OCI-LY7 (cell line): Measurements from ENCODE around the gene ADH1B. TPM values are rescaled to one million over a fixed set of nuclear protein-coding genes. Genes with fewer than 3 reads are reported as not detected.

Experiments
- BruUV-seq: library from RNA; stranded (reverse); fragments of 400-500 nt; replicated peaks from 2 replicates; lab custom pipeline; 2021; lab: Mats Ljungman, UMichigan
- CTCF ChIA-PET: fragments of 300-600 bp; sonication (Branson Sonifier 250); formaldehyde crosslinking; loops from one replicate; lab custom pipeline; 2022; ENCODE audit warnings: antibody characterized with exemption; ENCODE audit not compliant: unreplicated experiment; lab: Charles Lee
- POLR2A ChIA-PET: fragments of 300-600 bp; sonication (Branson Sonifier 250); formaldehyde crosslinking; loops from one replicate; lab custom pipeline; 2022; ENCODE audit warnings: antibody characterized with exemption; lab: Charles Lee
- DNase-seq: peaks from one replicate; pipeline ENCODE4 v3.0.0-alpha.2; 2015; ENCODE audit warnings: low spot score
- H2AFZ ChIP-seq: fragments of 200-600 bp; sonication (generic), shearing (Covaris generic); 2 replicates; pipeline ENCODE4 v1.6.1; 2014; ENCODE audit warnings: mild to moderate bottlenecking, antibody characterized with exemption, low read length, moderate library complexity
- H3K27ac ChIP-seq: fragments of 200-600 bp; sonication (generic); 2 replicates; pipeline ENCODE4 v1.5.1; 2014; ENCODE audit warnings: mixed run types, low read depth, mild to moderate bottlenecking, moderate library complexity, low read length, inconsistent platforms; ENCODE audit not compliant: poor library complexity, severe bottlenecking
- H3K36me3 ChIP-seq: fragments of 200-600 bp; sonication (generic); 2 replicates; pipeline ENCODE4 v1.6.1; 2014; ENCODE audit warnings: mild to moderate bottlenecking, antibody characterized with exemption, low read length, moderate library complexity, mixed read lengths; ENCODE audit not compliant: insufficient read depth
- H3K4me1 ChIP-seq: fragments of 200-600 bp; sonication (generic); 2 replicates; pipeline ENCODE4 v1.5.1; 2014; ENCODE audit warnings: mild to moderate bottlenecking, low read length; ENCODE audit not compliant: insufficient read depth, poor library complexity, severe bottlenecking
- H3K4me2 ChIP-seq: fragments of 200-600 bp; sonication (generic); 2 replicates; pipeline ENCODE4 v1.6.1; 2014; ENCODE audit warnings: mild to moderate bottlenecking, low read length
- H3K4me3 ChIP-seq: fragments of 200-600 bp; sonication (generic); 2 replicates; pipeline ENCODE4 v1.5.1; 2014; ENCODE audit warnings: mild to moderate bottlenecking, low read depth, low read length; ENCODE audit not compliant: poor library complexity, severe bottlenecking
- H3K79me2 ChIP-seq: fragments of 200-600 bp; sonication (generic); 2 replicates; pipeline ENCODE4 v1.6.1; 2016; ENCODE audit warnings: low read depth, mild to moderate bottlenecking, low read length, moderate library complexity, mixed read lengths; ENCODE audit not compliant: insufficient read depth
- H3K9me2 ChIP-seq: fragments of 200-600 bp; sonication (generic); 2 replicates; pipeline ENCODE4 v1.6.1; 2016; ENCODE audit warnings: mild to moderate bottlenecking, low read length, mixed read lengths; ENCODE audit not compliant: insufficient read depth
- H3K9me3 ChIP-seq: fragments of 200-600 bp; sonication (generic); 2 replicates; pipeline ENCODE4 v1.6.1; 2014; ENCODE audit warnings: mild to moderate bottlenecking, mixed run types, low read length, mixed read lengths
- H4K20me1 ChIP-seq: fragments of 200-600 bp; sonication (generic); 2 replicates; pipeline ENCODE4 v1.6.1; 2014; ENCODE audit warnings: mild to moderate bottlenecking, antibody characterized with exemption, low read length, moderate library complexity, mixed read lengths; ENCODE audit not compliant: insufficient read depth
- EZH2phosphoT487 ChIP-seq: fragments of 200-600 bp; sonication (generic); IDR thresholded peaks from 2 replicates; pipeline ENCODE4 v1.6.1; 2018; ENCODE audit warnings: low read depth, borderline replicate concordance, mild to moderate bottlenecking, mixed run types, antibody characterized with exemption, low read length, moderate library complexity, mixed read lengths
- intact Hi-C: fragments of 100-400 bp; cut with micrococcal nuclease; formaldehyde crosslinking; loops from one replicate; pipeline ENCODE4 v1.10.0; 2022; ENCODE audit not compliant: unreplicated experiment
- total RNA-seq, 2 experiments: library from RNA; depleted of rRNA in 1 of 2; stranded (reverse); fragments of >200 nt in 1 of 2; shearing (Covaris generic) in 1 of 2; gene quantifications; 2 replicates each; pipeline ENCODE4 v1.2.3, GENCODE V29; 2014 to 2022
- TF ChIP-seq, protein P1 (sequence below): fragments of 200-600 bp; sonication (generic); conservative IDR thresholded peaks from 2 replicates; pipeline ENCODE4 v1.5.1; 2014; ENCODE audit warnings: mild to moderate bottlenecking, antibody characterized with exemption, low read length, moderate library complexity, mixed read lengths

ADH1B gene
- total RNA-seq, 2 experiments from 2014 or later = not detected

DNA sequence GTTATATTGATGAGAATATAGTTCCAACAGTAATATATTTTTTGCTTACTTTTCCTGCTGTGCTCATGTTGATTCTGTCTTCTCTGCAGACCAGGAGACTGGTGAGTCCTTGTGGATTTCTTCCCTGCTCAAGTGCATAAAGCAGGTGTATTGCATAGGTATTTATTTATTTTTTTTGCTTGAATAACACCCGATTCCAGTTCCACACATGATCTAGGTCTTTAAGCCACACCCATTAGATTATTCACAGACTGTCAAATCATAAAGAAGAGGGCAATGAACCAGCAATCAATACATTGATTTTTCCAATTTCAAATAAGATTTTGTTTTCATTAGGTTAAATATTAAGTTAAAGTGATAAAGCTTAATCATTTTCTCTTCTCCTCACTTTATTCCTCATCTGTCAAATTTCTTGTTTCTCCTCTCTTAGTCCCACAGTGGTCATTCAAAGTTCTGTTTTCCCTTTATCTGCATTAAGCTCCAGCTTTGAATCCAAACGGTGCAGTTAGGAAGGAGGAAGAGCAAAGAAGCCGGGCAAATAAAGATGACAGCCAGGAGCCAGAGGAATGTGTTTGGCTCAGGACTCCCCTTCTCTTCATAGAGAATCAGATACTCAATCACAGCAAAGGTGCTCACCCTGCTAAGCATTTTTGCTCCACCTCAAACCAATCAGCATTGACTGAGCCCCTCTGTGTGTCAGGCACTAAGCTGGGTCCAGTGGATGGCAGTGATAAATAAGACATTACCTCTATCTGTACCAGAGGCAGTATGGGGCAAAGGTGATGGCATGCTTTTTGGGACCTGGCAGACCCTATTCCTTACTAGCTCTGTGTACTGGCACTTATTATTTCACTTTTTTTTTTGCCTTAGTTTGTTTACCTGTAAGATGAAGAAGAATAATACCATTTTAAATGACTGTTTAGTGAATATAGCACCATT is 30.1 kb downstream of the ADH1B start, which contains the start of gene ADH1A:
Gene ADH1A (minus strand): TSS at position 138 of the 939 bp plus-strand sequence. CDS start 71 bp downstream, at position 67.
- intact Hi-C loops = no loop called here
- no peak within 1 kb of the TSS for H3K4me2 ChIP-seq
- POLR2A ChIA-PET = no interaction called here
- no peaks in the 10 kb centered on the region for H3K36me3 ChIP-seq
- CTCF ChIA-PET = no interaction called here
- H3K79me2 ChIP-seq = no peaks in the 10 kb centered on the region
- H2AFZ ChIP-seq = no peak within 1 kb of the TSS
- H3K4me3 ChIP-seq = no peak within 1 kb of the TSS
- no peak for DNase-seq
- no peaks in the 10 kb centered on the region for H3K9me3 ChIP-seq
- H3K9me2 ChIP-seq = no peaks in the 10 kb centered on the region
- TF ChIP-seq, protein P1, sequence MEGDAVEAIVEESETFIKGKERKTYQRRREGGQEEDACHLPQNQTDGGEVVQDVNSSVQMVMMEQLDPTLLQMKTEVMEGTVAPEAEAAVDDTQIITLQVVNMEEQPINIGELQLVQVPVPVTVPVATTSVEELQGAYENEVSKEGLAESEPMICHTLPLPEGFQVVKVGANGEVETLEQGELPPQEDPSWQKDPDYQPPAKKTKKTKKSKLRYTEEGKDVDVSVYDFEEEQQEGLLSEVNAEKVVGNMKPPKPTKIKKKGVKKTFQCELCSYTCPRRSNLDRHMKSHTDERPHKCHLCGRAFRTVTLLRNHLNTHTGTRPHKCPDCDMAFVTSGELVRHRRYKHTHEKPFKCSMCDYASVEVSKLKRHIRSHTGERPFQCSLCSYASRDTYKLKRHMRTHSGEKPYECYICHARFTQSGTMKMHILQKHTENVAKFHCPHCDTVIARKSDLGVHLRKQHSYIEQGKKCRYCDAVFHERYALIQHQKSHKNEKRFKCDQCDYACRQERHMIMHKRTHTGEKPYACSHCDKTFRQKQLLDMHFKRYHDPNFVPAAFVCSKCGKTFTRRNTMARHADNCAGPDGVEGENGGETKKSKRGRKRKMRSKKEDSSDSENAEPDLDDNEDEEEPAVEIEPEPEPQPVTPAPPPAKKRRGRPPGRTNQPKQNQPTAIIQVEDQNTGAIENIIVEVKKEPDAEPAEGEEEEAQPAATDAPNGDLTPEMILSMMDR = no peak
- TF ChIP-seq EZH2phosphoT487 = no peak
- BruUV-seq = no TSS peak
- H4K20me1 ChIP-seq = no peaks in the 10 kb centered on the region
- H3K27ac ChIP-seq = no peak within 1 kb of the TSS
- no peaks in the 10 kb centered on the region for H3K4me1 ChIP-seq

DNA sequence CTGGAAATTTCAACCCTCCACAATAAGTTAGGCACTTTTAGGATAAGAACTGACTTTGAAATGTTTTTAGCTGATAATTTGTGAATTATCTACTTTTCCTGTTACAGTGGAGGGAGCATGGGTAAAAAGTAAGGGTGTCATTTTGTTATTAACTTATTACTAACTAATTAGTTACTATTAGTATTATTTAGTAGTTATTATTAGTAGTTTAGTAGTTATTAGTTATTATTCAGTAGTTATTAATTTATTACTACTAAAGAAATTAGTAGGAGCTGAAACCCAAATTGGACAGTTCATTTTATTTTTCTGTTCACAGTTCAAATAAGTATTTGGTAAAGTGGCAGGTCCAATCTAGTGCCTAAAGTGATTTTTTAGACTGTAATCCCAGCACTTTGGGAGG is 35.8 kb downstream of the ADH1B start:
- ChIA-PET CTCF (no interaction called here), POLR2A (no interaction called here)
- Histone ChIP-seq H3K4me1 (no peaks in the 10 kb centered on the region), H2AFZ (no peak overlapping the region), H3K4me2 (no peak overlapping the region), H3K4me3 (no peak overlapping the region), H3K9me3 (no peaks in the 10 kb centered on the region), H3K27ac (no peak overlapping the region), H4K20me1 (no peaks in the 10 kb centered on the region), H3K79me2 (no peaks in the 10 kb centered on the region), H3K9me2 (no peaks in the 10 kb centered on the region), H3K36me3 (no peaks in the 10 kb centered on the region)
- intact Hi-C loops = no loop called here
- DNase-seq = no peak
- TF ChIP-seq, protein P1 = no peak
- BruUV-seq = no TSS peak

DNA sequence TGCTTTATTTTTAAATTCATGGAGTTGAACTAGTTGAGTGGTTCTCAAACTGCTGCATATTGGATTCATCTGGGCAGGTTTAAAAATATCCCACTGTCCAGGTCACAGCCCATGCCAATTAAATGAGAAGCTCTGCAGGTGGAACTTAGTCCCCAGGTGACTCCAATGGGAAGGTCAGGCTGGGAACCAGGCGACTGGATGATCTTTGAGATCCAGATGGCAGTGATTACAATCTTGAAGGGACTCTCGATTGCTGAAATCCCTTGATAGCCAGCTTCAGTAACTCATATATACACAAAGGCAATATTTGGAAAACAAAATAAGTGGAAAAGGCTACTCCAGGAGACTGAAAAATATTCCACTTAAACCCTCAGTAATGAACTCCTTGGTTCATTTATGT is 38.5 kb downstream of the ADH1B start:
- intact Hi-C loops = no loop called here
- POLR2A ChIA-PET = no interaction called here
- H3K79me2 ChIP-seq = no peaks in the 10 kb centered on the region
- no peaks in the 10 kb centered on the region for H3K4me1 ChIP-seq
- TF ChIP-seq EZH2phosphoT487 = no peak
- TF ChIP-seq, protein P1 = no peak
- no peaks in the 10 kb centered on the region for H3K9me2 ChIP-seq
- no peak overlapping the region for H3K4me2 ChIP-seq
- H2AFZ ChIP-seq = no peak overlapping the region
- H3K9me3 ChIP-seq = no peaks in the 10 kb centered on the region
- CTCF ChIA-PET = no interaction called here
- H3K4me3 ChIP-seq = no peak overlapping the region
- BruUV-seq = no TSS peak
- no peak overlapping the region for H3K27ac ChIP-seq
- no peak for DNase-seq
- H3K36me3 ChIP-seq = no peaks in the 10 kb centered on the region
- H4K20me1 ChIP-seq = no peaks in the 10 kb centered on the region
